Stimulated activated CD4-positive, alpha-beta T cell treated with anti-CD3 and anti-CD28 coated beads, Interleukin-1b, Interleukin-23, amount 100 ng/mL, for 48 hours (primary cell): Measurements from ENCODE around the gene KRTAP9-4.
"Not testable (repeated sequence)": the region's sequence is repeated elsewhere in the genome, so short reads cannot be mapped to it uniquely, and the experiment has no call there.

Experiments used
- DNase-seq: peaks from one replicate; pipeline ENCODE4 v3.0.0-alpha.2; 2020

Gene KRTAP9-4

DNA sequence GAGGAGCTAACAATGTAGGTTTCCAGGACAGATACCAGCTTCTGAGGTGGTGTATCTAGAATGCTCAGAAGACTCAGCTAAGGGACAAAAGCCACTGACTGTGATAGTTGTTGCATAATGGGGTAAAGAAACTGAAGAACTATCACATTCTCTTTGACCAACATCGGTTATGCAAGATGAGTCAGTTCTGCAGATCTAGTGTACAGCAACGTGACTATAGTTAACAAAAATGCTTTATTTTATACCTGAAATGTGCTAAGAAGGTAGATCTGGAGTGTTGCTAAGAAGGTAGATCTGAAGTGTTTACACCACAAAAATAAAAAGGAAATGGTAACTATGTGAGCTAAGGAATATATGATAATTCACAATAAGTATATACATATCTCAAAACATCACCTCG, 18.2 kb downstream of the KRTAP9-4 start:
- no peak for DNase-seq

DNA sequence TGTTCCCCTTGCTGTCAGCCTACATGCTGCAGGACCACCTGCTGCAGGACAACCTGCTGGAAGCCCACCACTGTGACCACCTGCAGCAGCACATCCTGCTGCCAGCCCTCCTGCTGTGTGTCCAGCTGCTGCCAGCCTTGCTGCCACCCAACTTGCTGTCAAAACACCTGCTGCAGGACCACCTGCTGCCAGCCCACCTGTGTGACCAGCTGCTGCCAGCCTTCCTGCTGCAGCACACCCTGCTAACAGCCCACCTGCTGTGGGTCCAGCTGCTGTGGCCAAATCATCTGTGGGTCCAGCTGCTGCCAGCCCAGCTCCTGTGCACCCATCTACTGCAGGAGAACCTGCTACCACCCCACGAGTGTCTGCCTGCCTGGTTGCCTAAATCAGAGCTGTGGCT, 21.8 kb downstream of the KRTAP9-4 start:
- DNase-seq, result not testable (repeated sequence)

DNA sequence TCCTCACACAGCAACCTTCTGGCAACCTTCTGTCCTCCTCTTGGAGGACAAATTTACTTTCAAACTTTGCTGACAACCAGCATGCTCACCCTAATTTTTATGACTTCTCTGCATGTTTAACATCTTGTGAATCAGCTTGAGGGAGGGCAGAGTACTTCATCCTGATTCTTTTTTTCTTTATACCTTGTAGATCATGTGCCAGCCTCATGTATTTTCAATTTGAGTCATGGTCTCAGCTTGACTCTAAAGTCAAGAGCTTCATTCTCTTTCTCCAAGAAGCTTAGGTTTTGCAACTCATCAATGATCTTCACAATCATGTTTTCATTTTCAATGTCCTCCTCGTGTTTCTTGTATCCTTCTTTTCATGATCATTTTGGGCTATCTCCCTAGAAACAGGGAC, 22.4 kb downstream of the KRTAP9-4 start:
- no peak for DNase-seq

DNA sequence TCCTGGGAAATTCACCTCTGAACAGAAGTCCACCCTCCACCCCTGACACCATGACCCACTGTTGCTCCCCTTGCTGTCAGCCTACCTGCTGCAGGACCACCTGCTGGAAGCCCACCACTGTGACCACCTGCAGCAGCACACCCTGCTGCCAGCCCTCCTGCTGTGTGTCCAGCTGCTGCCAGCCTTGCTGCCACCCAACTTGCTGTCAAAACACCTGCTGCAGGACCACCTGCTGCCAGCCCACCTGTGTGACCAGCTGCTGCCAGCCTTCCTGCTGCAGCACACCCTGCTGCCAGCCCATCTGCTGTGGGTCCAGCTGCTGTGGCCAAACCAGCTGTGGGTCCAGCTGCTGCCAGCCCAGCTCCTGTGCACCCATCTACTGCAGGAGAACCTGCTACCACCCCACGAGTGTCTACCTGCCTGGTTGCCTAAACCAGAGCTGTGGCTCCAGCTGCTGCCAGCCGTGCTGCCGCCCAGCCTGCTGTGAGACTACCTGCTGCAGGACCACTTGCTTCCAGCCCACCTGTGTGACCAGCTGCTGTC, 26.2 kb downstream of the KRTAP9-4 start, which contains the start of gene KRTAP9-7:
Gene KRTAP9-7, plus strand, starts transcription at position 51 of the 543 bp plus-strand sequence. Its CDS starts 0 bp downstream, at position 51.
- not testable (repeated sequence) for DNase-seq

DNA sequence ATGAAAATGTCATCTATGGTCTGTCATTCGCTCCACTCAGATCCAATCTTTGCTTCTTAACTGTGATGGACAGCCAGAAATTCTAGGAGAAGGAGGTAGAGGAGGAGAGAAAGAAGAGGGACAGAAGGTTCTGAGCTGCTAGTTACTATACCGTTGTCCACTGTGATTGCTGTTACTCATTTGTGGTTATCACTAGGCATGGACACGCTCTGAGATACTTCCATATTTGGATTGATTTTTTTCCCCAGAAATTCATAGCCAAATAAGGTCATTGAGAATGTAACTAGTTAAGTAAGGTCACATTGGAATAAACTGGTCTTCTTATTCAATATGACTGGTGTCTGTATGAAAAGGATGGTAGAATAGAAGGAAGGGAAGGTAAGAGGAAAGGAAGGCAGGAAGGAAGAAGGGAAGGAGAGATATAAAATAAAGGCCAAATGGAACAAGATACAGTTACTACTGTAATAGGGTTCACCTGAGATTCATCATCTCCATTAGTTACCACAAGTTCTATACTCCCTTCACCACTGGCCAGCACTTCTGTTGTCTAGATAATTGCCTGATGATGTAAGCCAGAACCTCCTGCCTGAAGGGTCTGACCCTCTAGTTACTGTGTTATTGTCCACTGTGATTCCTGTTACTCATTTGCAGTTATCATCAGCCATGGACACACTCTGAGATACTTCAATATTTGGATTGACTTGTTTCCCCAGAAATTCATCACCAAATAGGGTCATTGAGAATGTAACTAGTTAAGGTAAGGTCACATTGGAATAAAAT, 28.9 kb downstream of the KRTAP9-4 start:
- no peak for DNase-seq

DNA sequence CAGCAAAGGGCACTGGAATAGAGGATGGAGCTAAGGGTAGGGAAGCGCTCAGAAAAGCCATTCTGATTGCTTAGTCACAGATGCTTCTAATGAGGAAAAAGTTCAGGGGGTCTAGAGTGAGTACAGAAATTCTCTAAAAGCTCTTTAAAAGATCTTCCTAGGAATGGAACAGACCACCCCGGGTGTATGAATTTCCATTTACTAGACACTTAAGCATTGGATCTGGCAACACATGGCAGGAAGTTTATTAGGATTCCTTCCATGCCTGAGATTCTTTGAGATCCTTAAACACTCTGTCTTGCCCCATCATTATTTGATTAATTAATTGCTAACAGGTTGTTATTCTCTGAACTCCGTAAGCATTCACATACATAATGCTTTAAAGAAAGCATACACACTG, 34.6 kb downstream of the KRTAP9-4 start:
- DNase-seq, result no peak

DNA sequence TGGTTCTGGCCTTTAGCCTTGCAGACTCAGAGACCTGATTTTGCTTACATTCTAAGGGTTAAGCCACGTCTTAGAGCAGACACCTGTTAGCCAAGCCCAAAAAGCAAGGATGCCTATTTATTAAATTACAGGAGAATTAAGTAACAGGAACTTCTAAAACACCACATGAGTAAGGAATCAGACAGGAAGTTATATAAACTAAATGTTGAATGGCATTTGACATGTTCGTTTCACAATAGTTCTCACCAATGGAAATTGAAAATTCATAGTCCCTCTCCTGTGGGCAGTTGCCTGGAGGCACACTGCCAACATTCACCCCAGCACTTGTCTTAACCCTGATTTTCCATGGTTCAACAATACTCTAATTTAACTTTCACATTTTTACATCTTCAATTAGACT, 35.1 kb downstream of the KRTAP9-4 start:
- no peak for DNase-seq

DNA sequence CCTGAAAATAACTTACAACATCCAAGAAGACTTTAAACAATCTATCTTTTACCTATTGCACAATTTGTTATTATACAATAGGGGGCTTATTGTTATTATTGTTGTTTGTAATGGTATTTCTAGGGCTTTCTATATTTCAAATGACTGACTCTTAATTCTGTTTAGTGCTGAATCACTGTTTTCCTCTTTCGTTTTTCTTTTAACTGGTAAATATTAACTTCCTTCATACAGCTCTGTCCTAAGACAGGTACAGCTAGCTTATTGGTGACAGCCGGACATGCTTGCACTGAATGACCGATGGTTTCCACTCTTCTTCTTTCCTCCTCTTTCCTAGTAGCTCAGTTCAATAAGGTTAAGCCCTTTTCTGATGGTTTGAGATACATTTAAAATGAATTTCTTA, 37.6 kb downstream of the KRTAP9-4 start:
- DNase-seq, result no peak

DNA sequence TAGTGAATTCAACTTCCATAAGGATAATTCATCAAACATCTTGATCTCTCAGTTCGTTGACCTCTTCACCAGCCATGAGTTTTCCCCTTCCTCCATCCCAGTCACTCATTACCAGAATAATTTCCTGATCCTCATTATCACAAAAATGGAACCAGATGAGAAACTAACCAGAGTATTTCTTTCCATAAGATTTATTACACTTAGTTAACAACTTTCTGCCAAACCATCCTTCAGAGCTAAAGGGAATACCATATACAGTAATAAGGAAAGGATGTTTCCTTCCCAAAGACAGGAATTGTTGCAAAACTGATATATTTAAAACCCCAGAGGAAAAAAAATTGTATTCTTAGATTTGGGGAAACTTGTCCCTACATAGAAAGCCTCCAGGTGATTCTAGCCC, 44.5 kb downstream of the KRTAP9-4 start:
- no peak for DNase-seq

DNA sequence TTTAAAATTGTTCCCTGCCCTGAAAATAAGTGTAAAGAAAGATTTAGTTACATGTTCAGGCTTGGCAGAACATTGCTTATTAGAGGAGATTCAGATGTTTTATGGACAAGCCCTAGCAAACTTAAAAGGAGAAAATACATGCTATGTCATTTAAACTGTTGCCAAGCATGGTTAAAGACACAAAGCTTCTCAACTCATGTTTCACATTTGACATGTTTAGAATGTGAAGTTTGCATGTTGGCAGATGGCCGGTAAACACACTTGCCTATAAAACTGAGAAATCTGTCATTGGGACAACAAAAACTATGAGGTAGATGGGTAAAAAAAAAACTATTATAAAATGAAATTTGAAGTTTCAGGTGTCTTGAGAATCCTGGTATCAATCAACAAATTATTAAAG, 47.4 kb downstream of the KRTAP9-4 start:
- no peak for DNase-seq

DNA sequence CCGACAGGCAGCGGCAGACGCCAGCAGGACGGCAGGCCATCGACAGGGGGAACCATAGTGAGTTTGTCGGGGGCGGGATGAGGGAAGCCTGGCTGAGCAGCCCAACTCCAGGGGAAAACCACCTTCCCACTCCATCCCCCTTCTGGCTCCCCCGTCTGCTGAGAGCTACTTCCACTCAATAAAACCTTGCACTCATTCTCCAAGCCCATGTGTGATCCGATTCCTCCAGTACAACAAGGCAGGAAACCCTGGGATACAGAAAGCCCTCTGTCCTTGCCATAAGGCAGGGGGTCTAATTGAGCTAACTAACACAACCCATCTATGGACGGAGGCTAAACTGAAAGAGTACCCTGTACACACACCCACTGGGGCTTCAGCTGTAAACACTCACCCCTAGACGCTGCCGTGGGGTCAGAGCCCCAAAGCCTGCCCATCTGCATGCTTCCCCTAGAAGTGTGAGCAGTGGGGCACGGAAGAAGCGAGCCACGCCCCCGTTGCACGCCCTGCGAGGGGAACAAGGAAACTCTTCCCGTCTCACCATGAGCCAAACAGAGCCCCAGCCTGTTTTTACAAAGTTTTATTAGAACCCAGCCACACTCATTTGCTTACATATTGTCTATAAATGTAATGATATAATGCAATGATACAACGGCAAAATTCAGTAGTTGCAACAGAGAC, 49.1 kb downstream of the KRTAP9-4 start:
- no peak for DNase-seq
